ENCODE results near the gene KEAP1.
A peak's percentile ranks its signal among the peaks of the same experiment; 100 is the strongest.

KEAP1 gene

GRCh38 chr19:10521461-10522171, 18.5 kb upstream of the KEAP1 start:
- no peak for DNase-seq

GRCh38 chr19:10520652-10521318, 17.6 kb upstream of the KEAP1 start:
- DNase-seq: no peak

GRCh38 chr19:10519421-10519820, 16.3 kb upstream of the KEAP1 start:
- no peak for DNase-seq

- DNase-seq: peak; percentile 42
These were observed 15.5 kb upstream of the KEAP1 start for GRCh38 chr19:10518444-10519361.

GRCh38 chr19:10517760-10518443, 14.7 kb upstream of the KEAP1 start:
- peak; percentile 40 for DNase-seq

GRCh38 chr19:10517361-10517759, 14.2 kb upstream of the KEAP1 start, which contains the start of gene S1PR5:
S1PR5 (minus strand) TSS chr19:10517447; CDS start chr19:10515011, 2,436 bp downstream.
- DNase-seq: peak; percentile 33

- peak; percentile 24 for DNase-seq
These were observed 13.6 kb upstream of the KEAP1 start for GRCh38 chr19:10516671-10517286.

- DNase-seq: peak; percentile 69
These were observed 12.9 kb upstream of the KEAP1 start for GRCh38 chr19:10516064-10516385.

GRCh38 chr19:10514211-10515145, 11.3 kb upstream of the KEAP1 start:
- DNase-seq: peak; percentile 48

GRCh38 chr19:10513223-10513622, 10.1 kb upstream of the KEAP1 start:
- no peak for DNase-seq

GRCh38 chr19:10510301-10510802, 7.2 kb upstream of the KEAP1 start:
- DNase-seq: peak; percentile 69

- DNase-seq: no peak
These were observed 5.6 kb upstream of the KEAP1 start for GRCh38 chr19:10508707-10509106.

- DNase-seq: no peak
These were observed 4.9 kb upstream of the KEAP1 start for GRCh38 chr19:10508036-10508435.

- peak; percentile 86 for DNase-seq
These were observed 2.5 kb upstream of the KEAP1 start for GRCh38 chr19:10505583-10506229.

- peak; percentile 91 for DNase-seq
These were observed 593 bp downstream of the KEAP1 start for GRCh38 chr19:10502524-10503001.

GRCh38 chr19:10501971-10502523, 1.1 kb downstream of the KEAP1 start:
- DNase-seq: peak; percentile 44

- DNase-seq: no peak
These were observed 2.9 kb downstream of the KEAP1 start for GRCh38 chr19:10500247-10500592.

- DNase-seq: no peak
These were observed 3.5 kb downstream of the KEAP1 start for GRCh38 chr19:10499550-10500246.

- no peak for DNase-seq
These were observed 5.8 kb downstream of the KEAP1 start for GRCh38 chr19:10497371-10497770.

Measured in CD4-positive, alpha-beta T cell treated with Interleukin-17A for 1 hour (primary cell).